Measurements from ENCODE around the gene RBMS1. TPM values are rescaled to one million over a fixed set of nuclear protein-coding genes. Genes with fewer than 3 reads are reported as not detected.

RBMS1 gene
- total RNA-seq, 1 donor from 2014 or later: 148 TPM

DNA sequence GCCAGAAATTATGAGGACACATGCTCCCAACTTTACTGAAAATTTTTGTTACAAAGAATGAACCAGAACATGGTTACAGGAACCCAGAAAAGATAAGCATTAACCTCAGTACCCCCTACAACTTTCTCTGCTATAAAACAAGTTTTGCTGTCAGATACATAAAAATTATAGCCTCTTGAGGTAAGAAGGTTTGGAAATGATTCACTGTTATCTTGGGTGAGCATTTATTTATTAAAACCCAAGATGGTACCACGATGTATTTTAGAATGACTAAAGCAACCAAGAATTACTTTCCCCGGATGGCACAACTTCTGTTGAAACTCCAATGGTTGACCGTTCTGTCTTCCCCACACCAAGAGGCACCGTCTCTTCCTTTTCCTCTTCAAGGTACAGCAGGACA, 72.9 kb downstream of the RBMS1 start:
- Mint-ChIP-seq H3K27me3 (ENCODE audit: low read depth, unreplicated experiment) (no peaks in the 10 kb centered on the region), H3K9me3 (ENCODE audit: unreplicated experiment) (no peaks in the 10 kb centered on the region), H3K36me3 (ENCODE audit: low read depth, unreplicated experiment) (peaks cover 4% of the 10 kb centered on the region), H3K27ac (ENCODE audit: unreplicated experiment) (no peak overlapping the region), H3K4me1 (ENCODE audit: low read depth, unreplicated experiment) (peaks cover 67% of the 10 kb centered on the region), H3K4me3 (ENCODE audit: unreplicated experiment) (no peak overlapping the region)
- DNase-seq (ENCODE audit: low read depth): no peak
- Histone ChIP-seq H3K9me3 (ENCODE audit: insufficient read depth, low read depth, low read length) (no peaks in the 10 kb centered on the region), H3K4me2 (ENCODE audit: low read length) (no peak overlapping the region), H3K27me3 (ENCODE audit: insufficient read depth, low read length) (no peaks in the 10 kb centered on the region), H3K27ac (ENCODE audit: low read depth, low read length) (no peak overlapping the region), H4K20me1 (ENCODE audit: insufficient read depth, low read length) (no peaks in the 10 kb centered on the region), H3K9ac (ENCODE audit: low read length) (no peak overlapping the region), H3K36me3 (ENCODE audit: insufficient read depth, low read length) (no peaks in the 10 kb centered on the region), H3K79me2 (ENCODE audit: insufficient read depth, low read length) (peaks cover 6% of the 10 kb centered on the region), H3K4me3 (ENCODE audit: insufficient read depth, low read depth, low read length) (no peak overlapping the region), H2AFZ (ENCODE audit: low read depth, low read length) (no peak overlapping the region), H3K4me1 (ENCODE audit: insufficient read depth, low read length) (peaks cover 32% of the 10 kb centered on the region)
- TF ChIP-seq, protein P1, sequence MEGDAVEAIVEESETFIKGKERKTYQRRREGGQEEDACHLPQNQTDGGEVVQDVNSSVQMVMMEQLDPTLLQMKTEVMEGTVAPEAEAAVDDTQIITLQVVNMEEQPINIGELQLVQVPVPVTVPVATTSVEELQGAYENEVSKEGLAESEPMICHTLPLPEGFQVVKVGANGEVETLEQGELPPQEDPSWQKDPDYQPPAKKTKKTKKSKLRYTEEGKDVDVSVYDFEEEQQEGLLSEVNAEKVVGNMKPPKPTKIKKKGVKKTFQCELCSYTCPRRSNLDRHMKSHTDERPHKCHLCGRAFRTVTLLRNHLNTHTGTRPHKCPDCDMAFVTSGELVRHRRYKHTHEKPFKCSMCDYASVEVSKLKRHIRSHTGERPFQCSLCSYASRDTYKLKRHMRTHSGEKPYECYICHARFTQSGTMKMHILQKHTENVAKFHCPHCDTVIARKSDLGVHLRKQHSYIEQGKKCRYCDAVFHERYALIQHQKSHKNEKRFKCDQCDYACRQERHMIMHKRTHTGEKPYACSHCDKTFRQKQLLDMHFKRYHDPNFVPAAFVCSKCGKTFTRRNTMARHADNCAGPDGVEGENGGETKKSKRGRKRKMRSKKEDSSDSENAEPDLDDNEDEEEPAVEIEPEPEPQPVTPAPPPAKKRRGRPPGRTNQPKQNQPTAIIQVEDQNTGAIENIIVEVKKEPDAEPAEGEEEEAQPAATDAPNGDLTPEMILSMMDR (IDR thresholded peaks at IDR 0.05; ENCODE audit: insufficient read depth, low read depth, low read length): no peak
- no peak for TF ChIP-seq EZH2 (IDR thresholded peaks at IDR 0.05; ENCODE audit: insufficient read depth, low read length)
- peak; percentile 20 for FAIRE-seq

DNA sequence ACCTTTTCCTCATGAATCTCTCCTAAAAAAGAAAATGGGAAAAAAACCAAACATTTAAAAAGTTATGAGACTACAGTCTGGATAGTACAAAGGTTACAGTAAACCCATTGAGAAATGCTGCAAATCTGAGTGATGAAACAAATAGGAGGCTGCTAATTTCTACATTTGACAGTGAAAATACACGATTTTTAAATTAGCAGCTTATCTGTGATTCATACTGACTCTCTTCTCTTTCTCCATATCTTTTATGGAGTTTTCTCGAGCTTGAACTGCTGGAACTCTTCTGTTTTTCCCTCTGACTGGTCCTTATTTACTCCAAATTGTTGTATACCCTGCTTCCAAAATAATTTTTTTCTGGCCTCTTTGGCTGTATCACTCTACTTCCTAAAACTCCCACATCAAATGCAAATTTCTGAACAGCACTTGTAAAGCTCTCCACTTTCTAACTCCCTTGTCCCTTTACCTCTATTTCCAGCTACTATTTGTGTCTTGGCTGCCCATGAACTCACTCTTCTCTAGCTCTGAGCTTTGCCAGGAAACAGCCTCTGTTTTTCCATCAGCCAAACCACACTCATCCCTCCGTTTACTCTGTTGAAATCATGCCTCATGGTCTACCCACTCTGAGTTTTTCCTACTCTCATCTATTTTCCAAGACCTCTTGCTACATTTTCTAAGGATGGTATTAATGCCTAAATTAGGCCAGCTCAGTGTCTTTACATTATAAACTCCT, 73.7 kb downstream of the RBMS1 start:
- Mint-ChIP-seq H3K27me3 (ENCODE audit: low read depth, unreplicated experiment) (no peaks in the 10 kb centered on the region), H3K36me3 (ENCODE audit: low read depth, unreplicated experiment) (peaks cover 4% of the 10 kb centered on the region), H3K27ac (ENCODE audit: unreplicated experiment) (peak overlapping the region; percentile 55), H3K9me3 (ENCODE audit: unreplicated experiment) (no peaks in the 10 kb centered on the region), H3K4me1 (ENCODE audit: low read depth, unreplicated experiment) (peaks cover 67% of the 10 kb centered on the region), H3K4me3 (ENCODE audit: unreplicated experiment) (no peak overlapping the region)
- peak overlapping the region; percentile 9 for H3K9ac ChIP-seq (ENCODE audit: low read length)
- peaks cover 32% of the 10 kb centered on the region for H3K4me1 ChIP-seq (ENCODE audit: insufficient read depth, low read length)
- H3K79me2 ChIP-seq (ENCODE audit: insufficient read depth, low read length): peaks cover 9% of the 10 kb centered on the region
- H3K9me3 ChIP-seq (ENCODE audit: insufficient read depth, low read depth, low read length): no peaks in the 10 kb centered on the region
- peak; percentile 55 for FAIRE-seq
- no peaks in the 10 kb centered on the region for H3K27me3 ChIP-seq (ENCODE audit: insufficient read depth, low read length)
- no peak overlapping the region for H3K4me3 ChIP-seq (ENCODE audit: insufficient read depth, low read depth, low read length)
- peak overlapping the region; percentile 21 for H3K4me2 ChIP-seq (ENCODE audit: low read length)
- TF ChIP-seq EZH2 (IDR thresholded peaks at IDR 0.05; ENCODE audit: insufficient read depth, low read length): no peak
- TF ChIP-seq, protein P1 (IDR thresholded peaks at IDR 0.05; ENCODE audit: insufficient read depth, low read depth, low read length): no peak
- no peaks in the 10 kb centered on the region for H4K20me1 ChIP-seq (ENCODE audit: insufficient read depth, low read length)
- DNase-seq (ENCODE audit: low read depth): peak; percentile 83
- H3K36me3 ChIP-seq (ENCODE audit: insufficient read depth, low read length): no peaks in the 10 kb centered on the region
- peak overlapping the region; percentile 24 for H3K27ac ChIP-seq (ENCODE audit: low read depth, low read length)
- no peak overlapping the region for H2AFZ ChIP-seq (ENCODE audit: low read depth, low read length)

DNA sequence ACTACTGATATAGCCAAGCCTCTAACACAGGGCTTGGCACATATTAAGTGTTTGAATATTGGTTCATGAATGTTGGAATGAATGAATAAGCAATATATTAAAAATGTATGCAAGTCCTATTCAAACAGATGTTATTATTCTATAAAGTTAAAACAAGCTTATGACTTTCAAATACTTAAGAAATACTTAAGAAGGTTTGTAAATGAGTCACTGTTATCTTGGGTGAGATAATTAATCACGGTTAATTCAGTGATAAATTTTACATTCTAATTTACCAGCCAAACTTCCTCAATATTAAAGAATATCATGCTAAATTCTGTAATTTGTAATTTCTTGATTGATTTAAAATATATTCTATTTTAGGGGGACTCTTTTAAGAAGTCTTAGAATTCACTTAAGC, 74.8 kb downstream of the RBMS1 start:
- H3K4me1 Mint-ChIP-seq (ENCODE audit: low read depth, unreplicated experiment): peaks cover 67% of the 10 kb centered on the region
- H3K79me2 ChIP-seq (ENCODE audit: insufficient read depth, low read length): peaks cover 17% of the 10 kb centered on the region
- H3K36me3 ChIP-seq (ENCODE audit: insufficient read depth, low read length): no peaks in the 10 kb centered on the region
- H3K4me3 ChIP-seq (ENCODE audit: insufficient read depth, low read depth, low read length): no peak overlapping the region
- H4K20me1 ChIP-seq (ENCODE audit: insufficient read depth, low read length): no peaks in the 10 kb centered on the region
- DNase-seq (ENCODE audit: low read depth): peak; percentile 50
- H2AFZ ChIP-seq (ENCODE audit: low read depth, low read length): no peak overlapping the region
- TF ChIP-seq EZH2 (IDR thresholded peaks at IDR 0.05; ENCODE audit: insufficient read depth, low read length): no peak
- TF ChIP-seq, protein P1 (IDR thresholded peaks at IDR 0.05; ENCODE audit: insufficient read depth, low read depth, low read length): no peak
- H3K9me3 ChIP-seq (ENCODE audit: insufficient read depth, low read depth, low read length): no peaks in the 10 kb centered on the region
- no peaks in the 10 kb centered on the region for H3K9me3 Mint-ChIP-seq (ENCODE audit: unreplicated experiment)
- peak overlapping the region; percentile 77 for H3K27ac ChIP-seq (ENCODE audit: low read depth, low read length)
- H3K4me1 ChIP-seq (ENCODE audit: insufficient read depth, low read length): peaks cover 32% of the 10 kb centered on the region
- FAIRE-seq: peak; percentile 20
- no peaks in the 10 kb centered on the region for H3K27me3 ChIP-seq (ENCODE audit: insufficient read depth, low read length)
- H3K4me3 Mint-ChIP-seq (ENCODE audit: unreplicated experiment): no peak overlapping the region
- H3K9ac ChIP-seq (ENCODE audit: low read length): no peak overlapping the region
- peaks cover 4% of the 10 kb centered on the region for H3K36me3 Mint-ChIP-seq (ENCODE audit: low read depth, unreplicated experiment)
- H3K27ac Mint-ChIP-seq (ENCODE audit: unreplicated experiment): peak overlapping the region; percentile 35
- H3K27me3 Mint-ChIP-seq (ENCODE audit: low read depth, unreplicated experiment): no peaks in the 10 kb centered on the region
- peak overlapping the region; percentile 67 for H3K4me2 ChIP-seq (ENCODE audit: low read length)
